NB4 (cell line): ENCODE results near the gene MCM5.

ENCODE experiments used
- MAX ChIP-seq: IDR thresholded peaks from 2 replicates; pipeline ENCODE4 v1.6.1; 2011; ENCODE audit warnings: low read depth, low read length
- MYC ChIP-seq: IDR thresholded peaks from 2 replicates; pipeline ENCODE4 v1.6.1; 2011; ENCODE audit warnings: low read depth, low read length
- POLR2A ChIP-seq: IDR thresholded peaks from 2 replicates; pipeline ENCODE4 v1.6.1; 2011; ENCODE audit warnings: mild to moderate bottlenecking; ENCODE audit not compliant: insufficient read length; ENCODE audit errors: extremely low read depth
- TF ChIP-seq, protein P1 (sequence below): IDR thresholded peaks from one replicate; pipeline ENCODE4 v1.5.1; 2012; ENCODE audit warnings: low read depth, low read length

DNA sequence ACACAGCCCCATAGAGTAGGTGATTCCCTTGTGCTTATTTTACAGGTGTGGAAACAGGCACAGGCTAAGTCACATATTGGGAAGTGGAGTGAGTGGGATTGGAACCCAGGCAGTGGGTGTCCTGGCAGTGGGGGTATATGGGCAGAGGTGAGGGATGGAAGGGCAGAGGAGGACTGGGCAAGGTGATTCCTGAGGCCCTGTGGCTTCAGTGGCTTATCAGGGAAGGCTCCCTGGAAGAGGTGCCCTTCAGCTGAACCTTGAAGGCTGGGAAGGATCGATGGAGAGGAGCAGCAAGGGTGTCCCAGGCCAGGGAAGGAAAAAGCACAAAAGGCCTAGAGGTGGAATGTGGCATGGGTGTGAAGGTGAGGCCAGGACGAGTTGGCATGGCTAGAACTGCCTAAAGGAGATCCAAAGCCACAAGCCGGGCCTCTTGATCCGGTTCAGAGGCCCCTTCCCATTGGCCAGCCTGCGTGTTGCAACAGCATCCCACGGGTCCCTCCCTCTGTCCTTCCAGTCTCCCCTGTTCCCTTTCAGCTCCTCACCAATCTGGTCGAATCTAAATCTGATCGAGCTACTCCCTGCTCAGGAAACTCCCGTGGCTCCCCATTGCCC is 41.7 kb downstream of the MCM5 start:
- TF ChIP-seq, protein P1, sequence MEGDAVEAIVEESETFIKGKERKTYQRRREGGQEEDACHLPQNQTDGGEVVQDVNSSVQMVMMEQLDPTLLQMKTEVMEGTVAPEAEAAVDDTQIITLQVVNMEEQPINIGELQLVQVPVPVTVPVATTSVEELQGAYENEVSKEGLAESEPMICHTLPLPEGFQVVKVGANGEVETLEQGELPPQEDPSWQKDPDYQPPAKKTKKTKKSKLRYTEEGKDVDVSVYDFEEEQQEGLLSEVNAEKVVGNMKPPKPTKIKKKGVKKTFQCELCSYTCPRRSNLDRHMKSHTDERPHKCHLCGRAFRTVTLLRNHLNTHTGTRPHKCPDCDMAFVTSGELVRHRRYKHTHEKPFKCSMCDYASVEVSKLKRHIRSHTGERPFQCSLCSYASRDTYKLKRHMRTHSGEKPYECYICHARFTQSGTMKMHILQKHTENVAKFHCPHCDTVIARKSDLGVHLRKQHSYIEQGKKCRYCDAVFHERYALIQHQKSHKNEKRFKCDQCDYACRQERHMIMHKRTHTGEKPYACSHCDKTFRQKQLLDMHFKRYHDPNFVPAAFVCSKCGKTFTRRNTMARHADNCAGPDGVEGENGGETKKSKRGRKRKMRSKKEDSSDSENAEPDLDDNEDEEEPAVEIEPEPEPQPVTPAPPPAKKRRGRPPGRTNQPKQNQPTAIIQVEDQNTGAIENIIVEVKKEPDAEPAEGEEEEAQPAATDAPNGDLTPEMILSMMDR: no peak
- TF ChIP-seq MAX: no peak
- no peak for TF ChIP-seq POLR2A
- no peak for TF ChIP-seq MYC
